ENCODE data around the gene LRRC8A. TPM values are rescaled to one million over a fixed set of nuclear protein-coding genes. Genes with fewer than 3 reads are reported as not detected.
"Not testable (repeated sequence)": the region's sequence is repeated elsewhere in the genome, so short reads cannot be mapped to it uniquely, and the experiment has no call there.

Gene LRRC8A
- total and polyA plus RNA-seq, 2 experiments from 2014 or later = 37.3 to 80.5 TPM

- no peak for TF ChIP-seq ZNF462 (CRISPR knock-in tag; IDR thresholded peaks at IDR 0.05)
- no peak for TF ChIP-seq EZH2 (IDR thresholded peaks at IDR 0.05; ENCODE audit: low read depth, unreplicated experiment)
- TF ChIP-seq STAT1 (IDR thresholded peaks at IDR 0.05; ENCODE audit: unreplicated experiment) = no peak
- TF ChIP-seq JUNB (IDR thresholded peaks at IDR 0.05; ENCODE audit: unreplicated experiment) = no peak
- no peak for TF ChIP-seq POLR2AphosphoS5 (IDR thresholded peaks at IDR 0.05; ENCODE audit: low read depth)
- TF ChIP-seq ZNF114 (CRISPR knock-in tag; IDR thresholded peaks at IDR 0.05) = no peak
These were observed 11.6 kb upstream of the LRRC8A start (continued) for GRCh38 chr9:128870128-128870940.

- ATAC-seq; H3K9me2 ChIP-seq (ENCODE audit: insufficient read depth); H3K4me1 ChIP-seq (ENCODE audit: insufficient read depth); H2AFZ ChIP-seq; H3K4me3 ChIP-seq; H3F3A ChIP-seq (replicated peaks; ENCODE audit: low read depth); H3K9me3 Mint-ChIP-seq; H3K27me3 ChIP-seq (ENCODE audit: insufficient read depth); H3K27me3 Mint-ChIP-seq (ENCODE audit: insufficient read depth, low read depth, poor library complexity); H4K20me1 ChIP-seq (replicated peaks; ENCODE audit: insufficient read depth); H3K4me3 Mint-ChIP-seq; DNase-seq (ENCODE audit: low spot score); H3K4me2 ChIP-seq; H3K4me1 Mint-ChIP-seq; H3K36me3 ChIP-seq (ENCODE audit: insufficient read depth): not testable (repeated sequence)
- Mint-ChIP-seq H3K27ac (0 out of 2 replicates have a peak overlapping the region, but pooled peaks have one; percentile 44), H3K36me3 (ENCODE audit: low read depth) (peaks cover 12% of the 10 kb centered on the region)
- peaks cover 26% of the 10 kb centered on the region for H3K79me2 ChIP-seq (replicated peaks; ENCODE audit: insufficient read depth)
- peak overlapping the region; percentile 66; the same call in 1 of the 2 replicates for H3K27ac ChIP-seq (ENCODE audit: low read depth)
These were observed 11.0 kb upstream of the LRRC8A start for GRCh38 chr9:128870941-128871265.
